ENCODE data around the gene SYCP2L.
"Not testable (repeated sequence)": the region's sequence is repeated elsewhere in the genome, so short reads cannot be mapped to it uniquely, and the experiment has no call there.

SYCP2L gene

GRCh38 chr6:10886691-10887502, at the start of gene SYCP2L:
Gene SYCP2L (plus strand): TSS chr6:10887052. CDS start chr6:10887127, 75 bp downstream.
- no peak for DNase-seq (ENCODE audit: low spot score)

- no peak for DNase-seq (ENCODE audit: low spot score)
Measured at GRCh38 chr6:10837622-10837994, 49.2 kb upstream of the SYCP2L start.

GRCh38 chr6:10837995-10838793, 48.7 kb upstream of the SYCP2L start, which contains the start of gene MAK:
Gene MAK (minus strand): TSS chr6:10838539. CDS start chr6:10830648, 7,891 bp downstream.
- peak; percentile 85 for DNase-seq (ENCODE audit: low spot score)

- no peak for DNase-seq (ENCODE audit: low spot score)
Measured at GRCh38 chr6:10838794-10839333, 48.0 kb upstream of the SYCP2L start.

- no peak for DNase-seq (ENCODE audit: low spot score)
Measured at GRCh38 chr6:10843554-10843953, 43.3 kb upstream of the SYCP2L start.

- no peak for DNase-seq (ENCODE audit: low spot score)
Measured at GRCh38 chr6:10847684-10848083, 39.2 kb upstream of the SYCP2L start.

- no peak for DNase-seq (ENCODE audit: low spot score)
Measured at GRCh38 chr6:10849901-10850300, 37.0 kb upstream of the SYCP2L start.

GRCh38 chr6:10850728-10851127, 36.1 kb upstream of the SYCP2L start:
- DNase-seq (ENCODE audit: low spot score), result no peak

- no peak for DNase-seq (ENCODE audit: low spot score)
Measured at GRCh38 chr6:10852361-10852960, 34.4 kb upstream of the SYCP2L start.

GRCh38 chr6:10853849-10854300, 33.0 kb upstream of the SYCP2L start:
- DNase-seq (ENCODE audit: low spot score), result not testable (repeated sequence)

- no peak for DNase-seq (ENCODE audit: low spot score)
Measured at GRCh38 chr6:10854922-10855632, 31.8 kb upstream of the SYCP2L start.

GRCh38 chr6:10857259-10857658, 29.6 kb upstream of the SYCP2L start:
- no peak for DNase-seq (ENCODE audit: low spot score)

GRCh38 chr6:10861086-10861485, 25.8 kb upstream of the SYCP2L start:
- no peak for DNase-seq (ENCODE audit: low spot score)

- DNase-seq (ENCODE audit: low spot score), result no peak
Measured at GRCh38 chr6:10862361-10862760, 24.5 kb upstream of the SYCP2L start.

- not testable (repeated sequence) for DNase-seq (ENCODE audit: low spot score)
Measured at GRCh38 chr6:10863031-10863430, 23.8 kb upstream of the SYCP2L start.

- DNase-seq (ENCODE audit: low spot score), result not testable (repeated sequence)
Measured at GRCh38 chr6:10866709-10867108, 20.1 kb upstream of the SYCP2L start.

GRCh38 chr6:10867952-10868351, 18.9 kb upstream of the SYCP2L start:
- no peak for DNase-seq (ENCODE audit: low spot score)

- DNase-seq (ENCODE audit: low spot score), result no peak
Measured at GRCh38 chr6:10873374-10873773, 13.5 kb upstream of the SYCP2L start.

GRCh38 chr6:10874207-10874606, 12.6 kb upstream of the SYCP2L start:
- DNase-seq (ENCODE audit: low spot score), result no peak

- DNase-seq (ENCODE audit: low spot score), result no peak
Measured at GRCh38 chr6:10875026-10875425, 11.8 kb upstream of the SYCP2L start.

GRCh38 chr6:10877012-10877411, 9.8 kb upstream of the SYCP2L start:
- no peak for DNase-seq (ENCODE audit: low spot score)

- no peak for DNase-seq (ENCODE audit: low spot score)
Measured at GRCh38 chr6:10877871-10878270, 9.0 kb upstream of the SYCP2L start.

Measured in CD4-positive, alpha-beta T cell treated with Interleukin-6 at 100 ng/mL for 8 hours (primary cell).